MM.1S (cell line): ENCODE results near the gene PAPOLG.

Experiments
- DNase-seq: peaks from one replicate; pipeline ENCODE4 v3.0.0-alpha.2; 2015
- H2AFZ ChIP-seq: fragments of 300-600 bp; sonication (generic); 2 replicates; pipeline ENCODE4 v1.6.0; 2016; ENCODE audit warnings: antibody characterized with exemption, low read length
- H3F3A ChIP-seq: fragments of 300-600 bp; sonication (generic); 2 replicates; pipeline ENCODE4 v1.6.1; 2016; ENCODE audit warnings: mild to moderate bottlenecking, antibody characterized with exemption, low read length, moderate library complexity, mixed read lengths; ENCODE audit not compliant: insufficient read depth
- H3K27ac ChIP-seq: fragments of 300-600 bp; sonication (generic); 2 replicates; pipeline ENCODE4 v1.5.1; 2016; ENCODE audit warnings: mild to moderate bottlenecking, low read length
- H3K27me3 ChIP-seq: fragments of 300-600 bp; sonication (generic); replicated peaks from 2 replicates; pipeline ENCODE4 v1.6.0; 2016; ENCODE audit warnings: low read length; ENCODE audit not compliant: insufficient read depth
- H3K36me3 ChIP-seq: fragments of 300-600 bp; sonication (generic); replicated peaks from 2 replicates; pipeline ENCODE4 v1.6.1; 2016; ENCODE audit warnings: mild to moderate bottlenecking, low read length, mixed read lengths; ENCODE audit not compliant: insufficient read depth
- H3K4me1 ChIP-seq: fragments of 300-600 bp; sonication (generic); 2 replicates; pipeline ENCODE4 v1.6.1; 2016; ENCODE audit warnings: low read length, mixed read lengths
- H3K4me2 ChIP-seq: fragments of 300-600 bp; sonication (generic); 2 replicates; pipeline ENCODE4 v1.6.0; 2016; ENCODE audit warnings: low read depth, low read length
- H3K4me3 ChIP-seq: fragments of 300-600 bp; sonication (generic); 2 replicates; pipeline ENCODE4 v1.5.1; 2016; ENCODE audit warnings: low read length, mixed read lengths
- H3K79me2 ChIP-seq: fragments of 300-600 bp; sonication (generic); 2 replicates; pipeline ENCODE4 v1.6.1; 2016; ENCODE audit warnings: mixed run types, low read length, mixed read lengths
- H3K9ac ChIP-seq: fragments of 300-600 bp; sonication (generic); 2 replicates; pipeline ENCODE4 v1.6.1; 2016; ENCODE audit warnings: low read length, mixed read lengths
- H3K9me2 ChIP-seq: fragments of 300-600 bp; sonication (generic); replicated peaks from 2 replicates; pipeline ENCODE4 v1.6.1; 2016; ENCODE audit warnings: mild to moderate bottlenecking, low read length, mixed read lengths; ENCODE audit not compliant: insufficient read depth
- H3K9me3 ChIP-seq: fragments of 300-600 bp; sonication (generic); replicated peaks from 2 replicates; pipeline ENCODE4 v1.6.1; 2016; ENCODE audit warnings: mild to moderate bottlenecking, low read length, mixed read lengths; ENCODE audit not compliant: insufficient read depth
- H4K20me1 ChIP-seq: fragments of 300-600 bp; sonication (generic); 2 replicates; pipeline ENCODE4 v1.6.1; 2016; ENCODE audit warnings: mild to moderate bottlenecking, low read length, moderate library complexity, mixed read lengths; ENCODE audit not compliant: insufficient read depth
- EZH2 ChIP-seq: fragments of 300-600 bp; sonication (generic); optimal IDR thresholded peaks from 2 replicates; pipeline ENCODE3; 2017; ENCODE audit warnings: low read depth, mild to moderate bottlenecking, antibody characterized with exemption, low read length, mixed read lengths
- EZH2phosphoT487 ChIP-seq: fragments of 300-600 bp; sonication (generic); IDR thresholded peaks from 2 replicates; pipeline ENCODE4 v1.6.1; 2018; ENCODE audit warnings: antibody characterized with exemption, low read length
- TF ChIP-seq, protein P1 (sequence below): fragments of 300-600 bp; sonication (generic); IDR thresholded peaks from 2 replicates; pipeline ENCODE4 v1.5.1; 2016; ENCODE audit warnings: antibody characterized with exemption, low read length, mixed read lengths

Gene PAPOLG

DNA sequence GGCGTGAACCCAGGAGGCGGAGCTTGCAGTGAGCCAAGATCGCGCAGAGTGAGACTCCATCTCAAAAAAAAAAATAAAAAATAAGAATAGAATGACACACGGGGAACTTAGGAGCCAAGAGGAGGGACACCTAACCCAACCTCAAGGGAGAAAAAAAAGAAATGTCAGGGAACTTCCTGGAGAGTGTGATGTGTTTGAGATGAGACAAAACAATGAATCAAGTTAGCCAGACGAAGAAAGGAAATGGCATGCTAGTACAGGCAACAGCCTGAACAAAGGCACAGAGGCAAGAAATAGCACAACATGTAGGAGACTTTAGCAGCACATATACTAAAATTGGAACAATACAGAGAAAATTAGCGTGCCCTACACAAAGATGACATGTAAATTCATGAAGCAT is 36.7 kb upstream of the PAPOLG start:
- Histone ChIP-seq H3K9me2 (no peaks in the 10 kb centered on the region), H3K79me2 (no peaks in the 10 kb centered on the region), H3K27me3 (no peaks in the 10 kb centered on the region), H3K9ac (no peak overlapping the region), H3F3A (no peaks in the 10 kb centered on the region), H4K20me1 (no peaks in the 10 kb centered on the region), H3K4me1 (no peaks in the 10 kb centered on the region), H3K36me3 (no peaks in the 10 kb centered on the region), H2AFZ (no peak overlapping the region), H3K4me3 (no peak overlapping the region), H3K27ac (no peak overlapping the region), H3K9me3 (no peaks in the 10 kb centered on the region), H3K4me2 (no peak overlapping the region)
- no peak for DNase-seq
- no peak for TF ChIP-seq EZH2phosphoT487
- TF ChIP-seq, protein P1, sequence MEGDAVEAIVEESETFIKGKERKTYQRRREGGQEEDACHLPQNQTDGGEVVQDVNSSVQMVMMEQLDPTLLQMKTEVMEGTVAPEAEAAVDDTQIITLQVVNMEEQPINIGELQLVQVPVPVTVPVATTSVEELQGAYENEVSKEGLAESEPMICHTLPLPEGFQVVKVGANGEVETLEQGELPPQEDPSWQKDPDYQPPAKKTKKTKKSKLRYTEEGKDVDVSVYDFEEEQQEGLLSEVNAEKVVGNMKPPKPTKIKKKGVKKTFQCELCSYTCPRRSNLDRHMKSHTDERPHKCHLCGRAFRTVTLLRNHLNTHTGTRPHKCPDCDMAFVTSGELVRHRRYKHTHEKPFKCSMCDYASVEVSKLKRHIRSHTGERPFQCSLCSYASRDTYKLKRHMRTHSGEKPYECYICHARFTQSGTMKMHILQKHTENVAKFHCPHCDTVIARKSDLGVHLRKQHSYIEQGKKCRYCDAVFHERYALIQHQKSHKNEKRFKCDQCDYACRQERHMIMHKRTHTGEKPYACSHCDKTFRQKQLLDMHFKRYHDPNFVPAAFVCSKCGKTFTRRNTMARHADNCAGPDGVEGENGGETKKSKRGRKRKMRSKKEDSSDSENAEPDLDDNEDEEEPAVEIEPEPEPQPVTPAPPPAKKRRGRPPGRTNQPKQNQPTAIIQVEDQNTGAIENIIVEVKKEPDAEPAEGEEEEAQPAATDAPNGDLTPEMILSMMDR: no peak
- TF ChIP-seq EZH2: no peak

DNA sequence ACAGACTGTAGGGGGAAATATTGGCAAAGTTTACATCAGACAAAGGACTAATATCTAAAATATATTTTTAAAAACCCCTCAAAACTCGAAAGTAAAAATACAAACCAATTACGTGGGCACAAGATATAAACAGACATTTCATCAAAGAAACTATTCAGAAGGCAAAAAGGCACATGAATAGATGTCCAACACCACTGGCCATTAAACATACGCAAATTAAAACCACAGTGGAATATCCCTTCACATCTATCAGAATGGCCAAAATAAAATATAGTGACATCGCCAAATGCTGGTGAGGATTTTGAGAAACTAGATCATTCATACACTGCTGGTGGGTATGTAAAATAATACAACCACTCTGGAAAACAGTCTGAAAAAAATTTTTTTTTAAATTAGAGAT is 30.6 kb upstream of the PAPOLG start:
- H4K20me1 ChIP-seq: no peaks in the 10 kb centered on the region
- H3K79me2 ChIP-seq: no peaks in the 10 kb centered on the region
- no peak overlapping the region for H3K4me3 ChIP-seq
- no peaks in the 10 kb centered on the region for H3K36me3 ChIP-seq
- no peaks in the 10 kb centered on the region for H3K27me3 ChIP-seq
- no peak overlapping the region for H2AFZ ChIP-seq
- TF ChIP-seq, protein P1: no peak
- no peak overlapping the region for H3K4me2 ChIP-seq
- H3K9me2 ChIP-seq: no peaks in the 10 kb centered on the region
- no peak overlapping the region for H3K27ac ChIP-seq
- H3K4me1 ChIP-seq: no peaks in the 10 kb centered on the region
- no peak overlapping the region for H3K9ac ChIP-seq
- H3K9me3 ChIP-seq: no peaks in the 10 kb centered on the region
- H3F3A ChIP-seq: no peaks in the 10 kb centered on the region
- no peak for DNase-seq

DNA sequence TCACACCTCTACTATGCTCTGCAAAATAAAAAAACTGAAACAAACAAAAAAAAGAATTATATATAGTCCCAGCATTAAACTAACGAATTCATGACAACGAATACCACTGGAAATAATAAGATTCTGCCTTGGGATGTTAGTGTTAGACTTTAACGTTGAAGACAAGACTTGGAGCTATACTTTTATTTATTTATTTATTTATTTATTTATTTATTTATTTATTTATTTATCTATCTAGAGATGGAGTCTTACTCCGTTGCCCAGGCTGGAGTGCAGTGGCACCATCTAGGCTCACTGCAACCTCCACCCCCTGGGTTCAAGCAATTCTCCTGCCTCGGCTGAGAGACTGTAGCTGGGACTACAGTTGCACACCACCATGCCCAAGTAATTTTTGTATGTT is 27.2 kb upstream of the PAPOLG start:
- no peaks in the 10 kb centered on the region for H3K4me1 ChIP-seq
- no peak overlapping the region for H3K27ac ChIP-seq
- no peaks in the 10 kb centered on the region for H3F3A ChIP-seq
- H3K36me3 ChIP-seq: no peaks in the 10 kb centered on the region
- H3K9me2 ChIP-seq: no peaks in the 10 kb centered on the region
- H2AFZ ChIP-seq: no peak overlapping the region
- no peaks in the 10 kb centered on the region for H3K79me2 ChIP-seq
- no peaks in the 10 kb centered on the region for H3K27me3 ChIP-seq
- no peak for DNase-seq
- no peaks in the 10 kb centered on the region for H3K9me3 ChIP-seq
- no peak overlapping the region for H3K9ac ChIP-seq
- H4K20me1 ChIP-seq: no peaks in the 10 kb centered on the region
- no peak overlapping the region for H3K4me2 ChIP-seq
- TF ChIP-seq, protein P1: no peak
- no peak for TF ChIP-seq EZH2
- no peak for TF ChIP-seq EZH2phosphoT487
- no peak overlapping the region for H3K4me3 ChIP-seq
